Omental fat pad (tissue), 4 donors: ENCODE data around the gene MNT. TPM values are rescaled to one million over a fixed set of nuclear protein-coding genes. Genes with fewer than 3 reads are reported as not detected.
"Not testable (repeated sequence)": the region's sequence is repeated elsewhere in the genome, so short reads cannot be mapped to it uniquely, and the experiment has no call there.

Experiments
- ATAC-seq: fragments of 150-250 bp; one replicate; pipeline ENCODE4 v1.9.1; 2016; ENCODE audit warnings: mild to moderate bottlenecking, moderate library complexity; ENCODE audit not compliant: low FRiP score
- DNase-seq: peaks from one replicate; pipeline ENCODE4 v3.0.0-alpha.2; 2019; ENCODE audit warnings: low spot score
- total RNA-seq, 4 donors: library from RNA; depleted of rRNA; stranded (reverse); fragments of >200 nt; gene quantifications; one replicate each; pipeline ENCODE4 v1.1.0, GENCODE V29; 2016
- TF ChIP-seq, protein P1 (sequence below), 3 donors: fragments of 450-650 bp; IDR thresholded peaks; one replicate each; pipeline ENCODE4 v1.5.1; 2016 to 2017; ENCODE audit warnings: antibody characterized with exemption in 3 of 3, mild to moderate bottlenecking in 3 of 3, moderate library complexity in 2 of 3

The MNT gene
- total RNA-seq, 4 donors from 2014 or later = 11.9 to 23.2 (median 18.5) TPM

DNA sequence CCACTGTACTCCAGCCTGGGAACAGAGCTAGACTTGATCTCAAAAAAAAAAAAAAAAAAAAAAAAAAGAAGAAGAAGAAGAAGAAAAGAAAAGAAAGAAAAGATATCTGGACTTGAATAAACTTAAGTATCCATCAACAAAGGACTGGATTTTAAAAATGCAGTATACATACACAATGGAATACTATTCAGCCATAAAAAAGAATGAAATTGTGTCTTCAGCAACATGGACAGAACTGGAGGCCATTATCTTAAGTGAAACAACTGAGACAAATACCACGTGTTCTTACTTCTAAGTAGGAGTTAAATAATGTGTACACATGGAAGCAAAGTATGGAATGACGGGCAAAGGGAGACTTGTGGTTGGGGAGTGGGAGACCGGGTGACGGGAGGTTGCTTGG is 40.1 kb upstream of the MNT start:
- no peak for DNase-seq
- ATAC-seq = no peak
- TF ChIP-seq, protein P1, sequence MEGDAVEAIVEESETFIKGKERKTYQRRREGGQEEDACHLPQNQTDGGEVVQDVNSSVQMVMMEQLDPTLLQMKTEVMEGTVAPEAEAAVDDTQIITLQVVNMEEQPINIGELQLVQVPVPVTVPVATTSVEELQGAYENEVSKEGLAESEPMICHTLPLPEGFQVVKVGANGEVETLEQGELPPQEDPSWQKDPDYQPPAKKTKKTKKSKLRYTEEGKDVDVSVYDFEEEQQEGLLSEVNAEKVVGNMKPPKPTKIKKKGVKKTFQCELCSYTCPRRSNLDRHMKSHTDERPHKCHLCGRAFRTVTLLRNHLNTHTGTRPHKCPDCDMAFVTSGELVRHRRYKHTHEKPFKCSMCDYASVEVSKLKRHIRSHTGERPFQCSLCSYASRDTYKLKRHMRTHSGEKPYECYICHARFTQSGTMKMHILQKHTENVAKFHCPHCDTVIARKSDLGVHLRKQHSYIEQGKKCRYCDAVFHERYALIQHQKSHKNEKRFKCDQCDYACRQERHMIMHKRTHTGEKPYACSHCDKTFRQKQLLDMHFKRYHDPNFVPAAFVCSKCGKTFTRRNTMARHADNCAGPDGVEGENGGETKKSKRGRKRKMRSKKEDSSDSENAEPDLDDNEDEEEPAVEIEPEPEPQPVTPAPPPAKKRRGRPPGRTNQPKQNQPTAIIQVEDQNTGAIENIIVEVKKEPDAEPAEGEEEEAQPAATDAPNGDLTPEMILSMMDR (IDR thresholded peaks at IDR 0.05) = no peak

DNA sequence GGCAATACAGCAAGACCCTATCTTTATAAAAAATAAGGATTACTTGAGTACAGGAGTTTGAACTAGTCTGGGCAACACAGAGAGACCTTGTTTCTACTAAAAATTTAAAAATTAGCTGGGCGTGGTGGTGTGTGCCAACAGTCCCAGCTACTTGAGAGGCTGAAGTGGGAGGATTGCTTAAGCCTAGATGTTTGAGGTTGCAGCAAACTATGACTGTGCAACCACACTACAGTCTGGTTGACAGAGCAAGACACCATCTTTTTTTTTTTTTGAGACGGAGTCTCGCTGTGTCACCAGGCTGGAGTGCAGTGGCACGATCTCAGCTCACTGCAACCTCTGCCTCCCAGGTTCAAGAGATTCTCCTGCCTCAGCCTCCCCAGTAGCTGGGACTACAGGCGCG is 39.1 kb upstream of the MNT start:
- not testable (repeated sequence) for DNase-seq, ATAC-seq

DNA sequence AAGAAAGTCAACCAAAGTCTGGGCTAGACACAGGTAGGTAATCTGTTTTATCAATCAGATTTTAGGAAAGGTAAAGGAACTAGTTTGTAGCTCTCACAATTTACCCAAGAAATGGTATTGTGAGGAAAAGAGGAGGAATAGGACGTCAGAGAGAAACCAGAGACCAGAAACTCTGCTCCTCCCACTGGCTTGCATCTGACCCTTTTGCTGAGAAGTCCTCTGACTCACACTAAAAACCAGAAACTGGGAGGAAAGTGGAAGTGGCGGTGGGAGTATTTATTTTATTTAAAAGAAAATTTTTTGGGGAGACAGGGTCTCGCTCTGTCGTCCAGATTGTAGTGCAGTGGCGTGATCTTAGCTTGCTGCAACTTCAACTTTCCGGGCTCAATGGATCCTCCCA is 38.0 kb upstream of the MNT start:
- TF ChIP-seq, protein P1 (IDR thresholded peaks at IDR 0.05) = no peak
- DNase-seq (no peak), ATAC-seq (no peak)

DNA sequence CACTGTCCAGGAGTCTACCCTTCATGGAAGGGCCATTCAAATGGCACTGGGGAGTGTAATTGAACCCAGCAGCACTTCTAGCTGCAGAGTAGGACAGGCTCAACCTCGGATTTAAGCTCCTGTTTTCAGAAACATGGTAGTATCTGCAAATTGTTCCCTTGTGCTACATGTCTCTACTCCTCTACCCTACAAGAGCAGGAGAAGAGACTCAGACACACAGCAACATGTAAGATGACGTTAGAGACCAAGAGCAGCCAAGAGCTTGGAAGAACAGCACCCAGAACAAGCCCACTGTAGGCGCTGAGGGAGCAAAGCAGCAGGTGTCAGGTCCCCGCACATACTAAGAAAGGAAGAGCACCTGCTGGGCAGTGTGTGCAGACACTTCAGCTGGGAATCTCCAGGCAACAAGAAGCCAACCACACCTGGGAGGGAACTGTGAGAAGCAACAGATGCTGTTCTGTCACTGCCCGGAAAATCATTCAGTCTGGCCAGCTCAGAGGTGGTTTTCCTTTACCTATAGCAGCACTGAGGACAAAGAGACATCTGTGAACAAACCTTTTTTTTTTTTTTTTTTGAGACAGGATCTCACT is 35.6 kb upstream of the MNT start:
- no peak for DNase-seq
- TF ChIP-seq, protein P1 (IDR thresholded peaks at IDR 0.05) = no peak
- ATAC-seq = no peak

DNA sequence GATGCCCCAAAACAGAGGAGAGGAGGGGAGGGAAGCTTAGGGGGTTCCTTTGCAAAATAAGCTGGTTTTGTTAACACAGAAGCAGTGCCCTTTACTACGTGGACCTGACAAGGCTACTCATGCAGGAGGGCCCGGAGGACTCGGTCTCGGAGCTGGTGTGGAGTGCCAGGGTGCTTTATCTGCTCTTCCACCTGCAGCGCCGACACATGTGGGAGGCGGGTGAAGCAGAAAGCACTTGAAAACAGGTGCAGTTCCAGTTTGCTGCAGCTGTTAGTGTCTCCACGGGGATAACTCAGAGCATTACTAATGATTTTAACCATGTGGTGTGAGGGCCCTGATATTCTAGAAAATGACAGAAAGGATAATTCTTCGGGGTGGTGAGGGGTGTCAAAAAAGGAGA is 35.0 kb upstream of the MNT start:
- DNase-seq (no peak), ATAC-seq (no peak)
- TF ChIP-seq, protein P1 (IDR thresholded peaks at IDR 0.05) = no peak

DNA sequence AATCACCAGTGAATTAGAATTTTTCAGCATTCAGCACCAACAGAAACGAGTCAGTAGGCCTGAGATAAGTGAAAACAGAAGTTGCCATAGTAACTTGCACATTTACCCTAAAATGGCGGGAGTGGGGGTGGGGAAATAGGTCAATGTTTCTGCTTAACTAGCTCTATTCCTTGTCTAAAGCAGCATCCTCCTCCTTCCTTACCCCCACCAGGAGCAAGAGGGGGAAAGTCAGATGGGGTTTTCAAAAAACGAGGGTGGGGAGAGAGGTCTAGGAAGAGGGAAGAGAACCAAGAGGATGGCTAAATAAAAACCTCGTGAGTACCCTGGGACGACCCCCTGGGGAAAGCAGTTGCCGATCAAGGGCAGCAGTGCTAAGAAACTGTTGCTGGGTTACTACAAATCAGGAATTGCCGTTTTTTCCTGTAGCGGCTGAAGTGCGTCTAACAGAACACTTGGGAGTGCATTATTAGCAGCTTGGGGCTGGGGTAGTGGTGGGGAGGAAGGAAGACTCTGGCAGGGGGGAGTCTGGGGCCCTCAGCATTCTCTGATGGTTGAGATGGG is 34.4 kb upstream of the MNT start:
- DNase-seq = no peak
- TF ChIP-seq, protein P1 (IDR thresholded peaks at IDR 0.05) = no peak
- no peak for ATAC-seq

DNA sequence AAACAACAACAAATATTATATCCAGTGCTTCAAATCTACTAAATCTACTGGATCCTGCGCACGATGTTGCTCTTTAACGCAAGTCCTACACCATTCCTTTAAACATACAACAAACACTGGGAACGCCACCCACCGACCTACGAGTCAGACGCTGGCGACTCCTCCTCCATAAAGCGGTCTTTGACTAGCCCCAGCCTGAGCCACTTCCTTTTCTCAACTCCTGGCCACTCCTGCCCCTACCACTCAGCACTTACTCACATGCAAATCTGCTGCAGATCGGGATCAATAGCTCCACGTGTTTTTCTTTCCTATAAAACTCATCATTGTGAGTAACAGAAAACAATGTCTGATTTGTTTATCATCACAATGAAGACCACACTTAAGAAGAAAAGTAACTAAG is 32.8 kb upstream of the MNT start:
- ATAC-seq = no peak
- DNase-seq = no peak
- TF ChIP-seq, protein P1 (IDR thresholded peaks at IDR 0.05) = no peak
